ENCODE measurements around the gene TMEM107.
"Not testable (repeated sequence)": the region's sequence is repeated elsewhere in the genome, so short reads cannot be mapped to it uniquely, and the experiment has no call there.

Gene TMEM107

GRCh38 chr17:8176197-8176940, at the start of gene TMEM107:
Gene TMEM107, minus strand, starts transcription at chr17:8176380. Its CDS starts 94 bp downstream, at chr17:8176286.
- DNase-seq (ENCODE audit: low spot score) = peak; percentile 97

DNA sequence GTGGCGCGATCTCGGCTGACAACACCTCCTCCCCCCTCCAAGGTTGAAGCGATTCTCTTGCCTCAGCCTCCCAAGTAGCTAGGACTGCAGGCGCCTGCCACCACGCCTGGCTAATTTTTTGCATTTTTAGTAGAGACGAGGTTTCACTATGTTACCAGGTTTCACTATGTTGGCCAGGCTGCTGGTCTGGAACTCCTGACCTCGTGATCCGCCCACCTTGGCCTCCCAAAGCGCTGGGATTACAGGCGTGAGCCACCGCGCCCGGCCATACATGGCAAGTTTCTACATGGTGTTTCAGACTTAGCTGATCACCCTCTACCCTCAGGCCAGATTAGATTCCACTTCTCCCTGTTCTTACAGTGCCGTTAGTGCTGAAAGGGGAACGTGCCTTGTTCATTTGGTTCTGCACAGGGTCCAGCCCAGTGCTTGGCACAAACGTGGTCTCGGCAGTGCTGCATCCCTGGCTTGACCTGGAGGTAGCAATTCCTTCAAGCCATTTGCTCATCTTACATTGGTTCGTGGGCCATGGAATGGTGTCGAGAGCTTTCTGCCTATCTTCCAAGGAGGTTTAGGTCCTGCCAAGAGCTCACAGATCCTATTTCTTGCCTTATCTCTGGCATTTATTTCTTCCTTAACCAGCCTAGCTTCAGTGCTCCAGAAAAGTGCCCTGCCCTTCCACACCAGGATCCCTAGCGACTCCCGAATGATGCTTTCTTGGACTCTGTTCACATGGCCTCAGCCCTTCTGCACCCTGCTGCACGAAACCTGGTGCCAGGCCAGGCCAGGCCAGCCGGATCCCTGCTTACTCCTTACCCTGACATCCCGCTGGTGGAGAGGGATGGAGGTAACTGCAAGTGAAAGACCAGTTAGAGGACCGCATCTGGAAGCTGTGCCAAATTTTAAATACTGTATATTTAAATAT, 49.0 kb upstream of the TMEM107 start:
- DNase-seq (ENCODE audit: low spot score) = no peak

GRCh38 chr17:8223356-8224126, 47.4 kb upstream of the TMEM107 start:
- DNase-seq (ENCODE audit: low spot score) = peak; percentile 86

GRCh38 chr17:8222630-8223355, 46.6 kb upstream of the TMEM107 start:
- DNase-seq (ENCODE audit: low spot score) = peak; percentile 99

- DNase-seq (ENCODE audit: low spot score) = no peak
Observed at GRCh38 chr17:8222380-8222629, 46.1 kb upstream of the TMEM107 start.

- peak; percentile 98 for DNase-seq (ENCODE audit: low spot score)
Observed at GRCh38 chr17:8221663-8222379, 45.6 kb upstream of the TMEM107 start.

DNA sequence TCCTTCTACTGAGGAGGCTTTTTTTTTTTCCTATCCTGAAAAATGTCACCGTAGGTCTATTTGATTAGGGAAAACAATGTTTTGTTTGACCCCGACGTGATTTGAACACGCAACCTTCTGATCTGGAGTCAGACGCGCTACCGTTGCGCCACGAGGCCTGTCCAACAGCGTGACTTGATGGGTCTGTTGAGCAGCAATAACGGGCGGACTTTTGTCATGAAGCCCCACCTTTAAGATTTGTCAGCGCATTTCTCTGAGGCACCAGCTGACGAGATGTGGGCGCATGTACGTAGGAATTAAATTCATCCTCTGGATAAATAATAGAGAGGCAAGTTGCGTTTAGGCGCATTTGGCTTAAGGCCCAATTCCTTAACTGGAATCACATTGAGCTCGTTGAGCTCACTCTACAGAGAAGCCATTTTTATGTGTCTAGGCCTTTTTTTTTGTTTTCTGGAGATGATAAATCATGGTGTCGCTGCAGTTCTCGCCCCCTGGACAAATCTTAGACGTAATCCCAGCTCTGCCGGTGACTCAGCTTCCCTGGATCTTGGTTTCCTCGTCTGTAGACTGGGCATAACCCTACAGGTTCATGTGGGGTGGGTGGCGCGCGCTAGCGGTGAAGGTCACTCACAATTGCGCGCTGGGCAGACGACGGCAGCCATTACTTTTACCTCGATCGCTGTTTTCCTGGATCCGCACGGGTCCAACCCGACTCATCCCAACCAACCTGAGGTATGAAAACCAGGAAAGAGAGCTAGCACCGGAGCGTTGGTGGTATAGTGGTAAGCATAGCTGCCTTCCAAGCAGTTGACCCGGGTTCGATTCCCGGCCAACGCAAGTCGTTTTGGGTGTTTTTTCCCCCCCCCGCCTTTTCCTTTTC, 44.8 kb upstream of the TMEM107 start:
- DNase-seq (ENCODE audit: low spot score) = peak; percentile 99

DNA sequence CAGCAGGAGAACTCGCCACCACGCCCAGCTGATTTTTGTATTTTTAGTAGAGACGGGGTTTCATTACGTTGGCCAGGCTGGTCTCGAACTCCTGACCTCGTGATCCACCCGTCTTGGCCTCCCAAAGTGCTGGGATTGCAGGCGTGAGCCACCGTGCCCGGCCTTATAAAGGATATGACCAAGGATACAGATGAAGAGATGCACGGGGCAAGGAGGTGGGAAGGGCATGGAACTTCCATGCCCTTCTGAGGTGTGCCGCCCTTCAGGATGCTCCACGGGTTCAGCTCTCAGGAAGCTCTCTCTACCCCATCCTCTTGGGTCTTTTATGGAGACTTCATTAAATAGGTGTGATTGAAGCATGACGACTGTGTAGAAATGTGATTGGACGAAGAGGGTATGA, 37.8 kb upstream of the TMEM107 start:
- not testable (repeated sequence) for DNase-seq (ENCODE audit: low spot score)

- DNase-seq (ENCODE audit: low spot score) = no peak
Observed at GRCh38 chr17:8212312-8213180, 36.4 kb upstream of the TMEM107 start.

- no peak for DNase-seq (ENCODE audit: low spot score)
Observed at GRCh38 chr17:8210761-8211458, 34.7 kb upstream of the TMEM107 start.

DNA sequence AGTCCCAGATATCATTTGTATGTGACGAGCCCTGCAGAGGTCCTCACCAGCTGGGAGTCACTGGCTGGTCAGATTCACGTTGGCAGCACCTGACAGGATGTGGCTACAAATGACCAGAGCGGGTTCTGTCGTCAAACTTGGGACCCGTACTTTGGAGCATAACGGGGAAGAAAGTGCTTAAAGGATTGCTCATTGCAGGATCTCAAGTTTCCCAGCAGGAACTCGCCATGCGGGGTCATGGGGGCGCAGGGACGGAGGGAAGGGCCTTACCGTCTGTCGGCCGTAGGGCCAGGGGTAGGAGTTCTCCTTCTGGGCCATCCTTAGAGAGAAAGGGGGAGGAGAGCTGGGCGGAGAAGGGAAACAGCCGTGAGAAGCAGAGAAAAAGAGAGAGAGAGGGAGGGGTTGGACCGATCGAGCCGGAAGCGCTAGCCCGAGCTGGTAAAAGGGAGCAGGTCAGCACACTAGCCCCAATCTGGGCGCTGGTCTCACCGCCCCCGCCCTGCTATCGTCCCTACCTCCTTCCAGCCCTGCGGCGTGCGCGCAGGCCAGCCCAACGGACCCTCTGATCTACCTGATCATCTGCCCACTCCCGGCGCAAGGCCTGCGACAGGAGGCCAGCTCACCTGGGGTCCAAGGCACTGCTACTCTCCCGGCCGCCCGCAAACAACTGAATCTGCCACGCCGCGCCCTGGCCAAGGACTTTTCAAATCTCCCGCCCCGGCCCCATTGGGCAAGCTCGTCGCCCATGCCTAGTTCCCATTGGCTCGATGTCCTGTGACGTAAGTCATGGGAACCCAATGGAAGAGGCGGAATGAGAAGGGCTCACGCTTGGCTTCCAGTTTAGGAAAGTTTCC, 34.0 kb upstream of the TMEM107 start, which contains the start of gene AURKB:
AURKB (minus strand) TSS at position 669 of the 854 bp plus-strand sequence; CDS start at position 318, 351 bp downstream.
- peak; percentile 98 for DNase-seq (ENCODE audit: low spot score)

GRCh38 chr17:8206536-8206935, 30.4 kb upstream of the TMEM107 start:
- no peak for DNase-seq (ENCODE audit: low spot score)

DNA sequence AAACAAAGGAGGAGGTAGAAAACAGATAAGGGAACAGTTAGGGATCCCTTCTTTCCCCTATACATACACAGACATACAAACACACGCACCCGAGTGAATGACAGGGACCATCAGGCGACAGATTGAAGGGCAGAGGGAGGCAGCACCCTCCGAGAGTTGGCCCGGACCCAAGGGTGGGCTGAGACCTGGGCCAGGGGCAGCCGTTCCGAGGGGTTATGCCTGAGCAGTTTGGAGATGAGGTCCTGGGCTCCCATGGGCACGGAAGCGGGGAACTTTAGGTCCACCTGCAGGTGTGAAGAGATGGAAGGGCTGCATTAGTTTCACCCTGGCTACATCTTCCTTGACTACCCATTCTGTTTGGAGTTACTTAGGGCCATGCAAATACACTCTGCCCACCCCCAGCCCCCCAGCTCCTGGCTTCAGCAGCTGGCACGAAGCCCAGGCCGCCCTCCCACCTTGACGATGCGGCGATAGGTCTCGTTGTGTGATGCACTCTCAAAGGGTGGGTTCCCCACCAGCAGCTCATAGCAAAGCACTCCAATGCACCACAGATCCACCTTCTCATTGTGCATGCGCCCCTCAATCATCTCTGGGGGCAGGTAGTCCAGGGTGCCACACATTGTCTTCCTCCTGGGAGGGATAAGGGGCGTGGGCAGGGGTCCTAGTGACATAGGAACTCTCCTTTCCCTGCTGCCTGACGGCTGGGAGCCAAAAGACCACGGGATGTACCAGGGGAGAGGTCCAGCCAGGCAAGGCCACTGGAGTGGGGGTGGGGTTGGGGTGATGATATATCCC, 28.8 kb upstream of the TMEM107 start:
- no peak for DNase-seq (ENCODE audit: low spot score)

GRCh38 chr17:8192070-8192815, 16.1 kb upstream of the TMEM107 start:
- peak; percentile 93 for DNase-seq (ENCODE audit: low spot score)

DNA sequence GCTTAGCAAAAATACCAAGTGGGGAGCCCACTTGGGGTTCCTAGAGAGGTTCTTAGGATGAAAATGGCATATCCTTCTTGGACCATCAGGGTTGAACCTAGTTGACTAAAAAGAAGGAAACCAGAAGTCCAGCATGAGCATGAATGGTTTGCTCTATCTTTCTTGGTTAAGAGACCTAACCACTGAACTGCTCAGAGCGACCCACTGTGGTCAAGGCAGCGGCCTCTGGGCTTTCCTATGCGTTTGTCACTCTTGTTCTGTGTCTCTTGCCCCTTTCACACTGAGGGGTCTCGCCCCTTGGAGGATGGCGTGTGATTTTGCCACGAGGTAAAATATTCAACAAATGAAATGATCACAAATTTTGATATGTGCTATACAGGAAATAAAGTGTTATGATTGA, 14.3 kb upstream of the TMEM107 start:
- no peak for DNase-seq (ENCODE audit: low spot score)

All from ecto neural progenitor cell (in vitro differentiated cells).